Astrocyte (in vitro differentiated cells and primary cell): ENCODE data around the gene AP2S1.

ENCODE experiments used
- CTCF ChIP-seq: IDR thresholded peaks from 2 replicates; pipeline ENCODE4 v1.5.1; 2011; ENCODE audit warnings: low read depth, mild to moderate bottlenecking, inconsistent platforms, low read length, moderate library complexity; ENCODE audit not compliant: insufficient read depth
- EZH2 ChIP-seq: IDR thresholded peaks from 2 replicates; pipeline ENCODE4 v1.6.1; 2012; ENCODE audit warnings: mild to moderate bottlenecking, low read length, inconsistent platforms; ENCODE audit not compliant: insufficient read depth

GRCh38 chr19:46812977-46813838, 37.4 kb downstream of the AP2S1 start:
- TF ChIP-seq CTCF: no peak
- TF ChIP-seq EZH2: no peak
